SU-DHL-6 (cell line): Measurements from ENCODE around the gene KIZ.
"Not testable (repeated sequence)": the region's sequence is repeated elsewhere in the genome, so short reads cannot be mapped to it uniquely, and the experiment has no call there.

Source experiments
- H2AFZ ChIP-seq: fragments of 200-600 bp; sonication (generic); 2 replicates; pipeline ENCODE4 v1.6.1; 2014; ENCODE audit warnings: low read depth, mild to moderate bottlenecking, moderate library complexity, mixed read lengths, antibody characterized with exemption, low read length; ENCODE audit not compliant: severe bottlenecking
- H3F3A ChIP-seq: fragments of 200-600 bp; shearing (Covaris generic); 2 replicates; pipeline ENCODE4 v1.6.0; 2016; ENCODE audit warnings: antibody characterized with exemption, mild to moderate bottlenecking; ENCODE audit not compliant: insufficient read depth
- H3K27ac ChIP-seq: fragments of 200-600 bp; sonication (generic); 2 replicates; pipeline ENCODE4 v1.5.1; 2016; ENCODE audit warnings: low read depth, mild to moderate bottlenecking, low read length, moderate library complexity, mixed read lengths
- H3K27me3 ChIP-seq: fragments of 200-600 bp; sonication (generic), shearing (Covaris generic); 2 replicates; pipeline ENCODE4 v1.6.0; 2014; ENCODE audit warnings: mild to moderate bottlenecking, low read length
- H3K36me3 ChIP-seq: fragments of 200-600 bp; sonication (generic); 2 replicates; pipeline ENCODE4 v1.6.1; 2014; ENCODE audit warnings: mild to moderate bottlenecking, low read length, mixed read lengths
- H3K4me2 ChIP-seq: fragments of 300-600, 200-600 bp; shearing (Covaris generic), sonication (generic); 2 replicates; pipeline ENCODE4 v1.6.0; 2014; ENCODE audit warnings: low read length, low read depth, mild to moderate bottlenecking; ENCODE audit not compliant: poor library complexity, severe bottlenecking
- H3K4me3 ChIP-seq: fragments of 200-600 bp; sonication (generic); 2 replicates; pipeline ENCODE4 v1.5.1; 2014; ENCODE audit warnings: antibody characterized with exemption, low read length, mild to moderate bottlenecking, mixed read lengths; ENCODE audit not compliant: insufficient read depth, poor library complexity, severe bottlenecking
- H3K79me2 ChIP-seq: fragments of 200-600 bp; sonication (generic); 2 replicates; pipeline ENCODE4 v1.6.1; 2014; ENCODE audit warnings: mild to moderate bottlenecking, low read length, moderate library complexity; ENCODE audit not compliant: insufficient read depth
- H3K9ac ChIP-seq: fragments of 200-600 bp; sonication (generic); 2 replicates; pipeline ENCODE4 v1.7.0; 2014; ENCODE audit warnings: mild to moderate bottlenecking, low read length
- H3K9me2 ChIP-seq: fragments of 200-600 bp; sonication (generic); replicated peaks from 2 replicates; pipeline ENCODE4 v1.6.1; 2014; ENCODE audit warnings: low read length; ENCODE audit not compliant: insufficient read depth
- H3K9me3 ChIP-seq: fragments of 200-600 bp; sonication (generic); 2 replicates; pipeline ENCODE4 v1.6.1; 2014; ENCODE audit warnings: low read length, mixed read lengths; ENCODE audit not compliant: insufficient read depth
- H4K20me1 ChIP-seq: fragments of 200-600 bp; sonication (generic); 2 replicates; pipeline ENCODE4 v1.6.1; 2014; ENCODE audit warnings: low read depth, mild to moderate bottlenecking, antibody characterized with exemption, low read length, moderate library complexity, mixed read lengths
- EZH2phosphoT487 ChIP-seq: fragments of 200-600 bp; sonication (generic), shearing (Covaris generic); conservative IDR thresholded peaks from 2 replicates; pipeline ENCODE4 v1.6.1; 2018; ENCODE audit warnings: mild to moderate bottlenecking, antibody characterized with exemption, low read length, moderate library complexity, mixed read lengths
- TF ChIP-seq, protein P1 (sequence below): fragments of 200-600 bp; sonication (generic); IDR thresholded peaks from one replicate; pipeline ENCODE4 v1.5.1; 2017; ENCODE audit warnings: antibody characterized with exemption, mild to moderate bottlenecking, low read length, moderate library complexity; ENCODE audit not compliant: insufficient read depth, poor library complexity, severe bottlenecking

The KIZ gene

DNA sequence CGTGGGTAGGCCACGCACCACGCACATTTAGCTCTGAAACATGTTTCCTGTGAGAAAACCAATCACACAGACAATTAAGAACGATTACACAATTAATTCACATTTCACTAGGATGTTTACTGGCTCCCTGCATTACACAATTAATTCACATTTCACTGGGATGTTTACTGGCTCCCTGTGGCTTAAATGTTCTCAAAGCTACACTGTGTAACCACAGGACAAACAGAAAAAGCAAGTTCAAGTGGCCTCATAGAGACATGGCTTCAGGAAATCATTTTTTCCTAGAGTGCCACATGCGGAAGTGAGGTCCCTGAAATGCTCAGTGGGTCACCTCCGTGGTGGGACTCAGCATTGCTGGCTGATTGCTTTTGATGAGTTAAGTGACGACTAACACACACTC, 115.5 kb downstream of the KIZ start:
- no peak overlapping the region for H3K4me2 ChIP-seq
- H3F3A ChIP-seq = no peaks in the 10 kb centered on the region
- no peaks in the 10 kb centered on the region for H3K9me2 ChIP-seq
- H3K4me3 ChIP-seq = no peak overlapping the region
- H3K79me2 ChIP-seq = no peaks in the 10 kb centered on the region
- H2AFZ ChIP-seq = no peak overlapping the region
- no peaks in the 10 kb centered on the region for H3K27me3 ChIP-seq
- H3K9ac ChIP-seq = no peak overlapping the region
- TF ChIP-seq, protein P1, sequence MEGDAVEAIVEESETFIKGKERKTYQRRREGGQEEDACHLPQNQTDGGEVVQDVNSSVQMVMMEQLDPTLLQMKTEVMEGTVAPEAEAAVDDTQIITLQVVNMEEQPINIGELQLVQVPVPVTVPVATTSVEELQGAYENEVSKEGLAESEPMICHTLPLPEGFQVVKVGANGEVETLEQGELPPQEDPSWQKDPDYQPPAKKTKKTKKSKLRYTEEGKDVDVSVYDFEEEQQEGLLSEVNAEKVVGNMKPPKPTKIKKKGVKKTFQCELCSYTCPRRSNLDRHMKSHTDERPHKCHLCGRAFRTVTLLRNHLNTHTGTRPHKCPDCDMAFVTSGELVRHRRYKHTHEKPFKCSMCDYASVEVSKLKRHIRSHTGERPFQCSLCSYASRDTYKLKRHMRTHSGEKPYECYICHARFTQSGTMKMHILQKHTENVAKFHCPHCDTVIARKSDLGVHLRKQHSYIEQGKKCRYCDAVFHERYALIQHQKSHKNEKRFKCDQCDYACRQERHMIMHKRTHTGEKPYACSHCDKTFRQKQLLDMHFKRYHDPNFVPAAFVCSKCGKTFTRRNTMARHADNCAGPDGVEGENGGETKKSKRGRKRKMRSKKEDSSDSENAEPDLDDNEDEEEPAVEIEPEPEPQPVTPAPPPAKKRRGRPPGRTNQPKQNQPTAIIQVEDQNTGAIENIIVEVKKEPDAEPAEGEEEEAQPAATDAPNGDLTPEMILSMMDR = no peak
- no peak for TF ChIP-seq EZH2phosphoT487
- no peaks in the 10 kb centered on the region for H3K36me3 ChIP-seq
- no peaks in the 10 kb centered on the region for H4K20me1 ChIP-seq
- no peaks in the 10 kb centered on the region for H3K9me3 ChIP-seq
- no peak overlapping the region for H3K27ac ChIP-seq

DNA sequence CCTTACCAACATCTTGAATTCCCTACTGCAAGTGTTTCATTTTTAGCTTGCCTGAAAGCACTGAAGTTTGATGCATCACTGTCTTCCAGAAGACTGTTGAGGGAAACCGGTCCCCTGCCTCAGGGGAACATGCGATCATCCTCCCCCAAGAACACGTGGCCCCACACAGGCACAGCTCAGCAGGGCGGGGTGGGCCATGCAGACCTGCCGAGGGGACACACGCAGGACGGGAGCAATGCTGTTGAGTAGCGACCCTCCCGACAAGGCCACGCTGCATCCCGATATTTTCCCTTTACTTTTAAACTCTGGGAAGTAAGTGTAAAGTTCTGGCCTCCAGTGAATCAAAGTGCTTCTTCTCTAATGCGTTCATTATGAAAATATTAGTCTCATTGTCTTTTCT, 117.9 kb downstream of the KIZ start:
- H3F3A ChIP-seq = no peaks in the 10 kb centered on the region
- H3K36me3 ChIP-seq = no peaks in the 10 kb centered on the region
- TF ChIP-seq EZH2phosphoT487 = no peak
- TF ChIP-seq, protein P1 = no peak

DNA sequence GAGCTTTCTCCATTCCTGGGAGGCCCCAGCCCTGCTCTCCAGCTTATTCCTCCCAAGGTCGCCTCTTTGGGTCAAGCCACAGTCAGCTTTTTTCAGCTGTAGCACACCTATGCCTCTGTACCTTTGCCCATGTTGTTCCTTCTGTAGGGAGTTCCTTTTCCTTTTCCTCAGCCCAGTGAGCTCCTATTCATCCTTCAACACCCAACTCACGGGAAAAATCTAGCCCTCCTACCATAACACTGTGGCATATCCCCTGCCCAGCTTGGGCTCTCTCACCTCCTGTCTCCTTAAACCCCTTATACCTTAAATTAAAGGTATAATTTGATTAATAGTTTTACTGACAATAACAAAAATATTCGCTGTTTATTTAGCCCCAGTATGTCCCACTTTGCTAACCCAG, 118.9 kb downstream of the KIZ start:
- no peaks in the 10 kb centered on the region for H3F3A ChIP-seq
- no peak overlapping the region for H3K4me3 ChIP-seq
- no peaks in the 10 kb centered on the region for H3K79me2 ChIP-seq
- no peaks in the 10 kb centered on the region for H4K20me1 ChIP-seq
- no peaks in the 10 kb centered on the region for H3K9me3 ChIP-seq
- H3K36me3 ChIP-seq = no peaks in the 10 kb centered on the region
- no peak overlapping the region for H2AFZ ChIP-seq
- no peak overlapping the region for H3K27ac ChIP-seq
- H3K27me3 ChIP-seq = no peaks in the 10 kb centered on the region
- H3K9me2 ChIP-seq = no peaks in the 10 kb centered on the region
- TF ChIP-seq, protein P1 = no peak
- no peak for TF ChIP-seq EZH2phosphoT487
- H3K4me2 ChIP-seq = no peak overlapping the region
- no peak overlapping the region for H3K9ac ChIP-seq

More for the DNA sequence above, 117.9 kb downstream of the KIZ start:
- Histone ChIP-seq H2AFZ (no peak overlapping the region), H3K9me2 (no peaks in the 10 kb centered on the region), H3K79me2 (no peaks in the 10 kb centered on the region), H3K9me3 (no peaks in the 10 kb centered on the region), H4K20me1 (no peaks in the 10 kb centered on the region), H3K4me2 (no peak overlapping the region), H3K27me3 (no peaks in the 10 kb centered on the region), H3K4me3 (no peak overlapping the region), H3K9ac (no peak overlapping the region), H3K27ac (no peak overlapping the region)

DNA sequence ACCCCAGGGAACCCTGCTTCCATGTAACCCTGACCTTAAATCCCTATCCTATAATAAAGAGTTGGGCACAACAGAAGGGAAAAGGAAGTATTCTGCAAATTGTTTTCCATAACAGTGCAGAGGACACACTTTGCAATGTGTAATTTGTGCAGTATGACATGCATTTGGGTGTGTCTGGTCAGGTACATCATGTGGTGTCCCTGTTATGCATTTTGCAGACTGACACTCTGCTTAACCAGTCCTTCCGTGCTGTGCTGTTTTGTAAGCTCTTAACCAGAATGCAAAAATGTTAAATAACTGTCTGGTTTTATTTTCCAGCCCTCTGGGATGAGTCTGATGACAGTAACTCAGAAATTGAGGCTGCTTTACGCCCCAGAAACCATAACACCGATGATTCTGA, 120.3 kb downstream of the KIZ start:
- H3K27me3 ChIP-seq = no peaks in the 10 kb centered on the region
- H3F3A ChIP-seq = no peaks in the 10 kb centered on the region
- no peaks in the 10 kb centered on the region for H3K79me2 ChIP-seq
- no peak for TF ChIP-seq EZH2phosphoT487
- TF ChIP-seq, protein P1 = no peak
- H3K9me3 ChIP-seq = no peaks in the 10 kb centered on the region
- no peaks in the 10 kb centered on the region for H4K20me1 ChIP-seq
- H3K27ac ChIP-seq = no peak overlapping the region
- no peak overlapping the region for H3K4me2 ChIP-seq
- no peaks in the 10 kb centered on the region for H3K9me2 ChIP-seq
- no peak overlapping the region for H2AFZ ChIP-seq
- no peaks in the 10 kb centered on the region for H3K36me3 ChIP-seq
- no peak overlapping the region for H3K4me3 ChIP-seq
- H3K9ac ChIP-seq = no peak overlapping the region

DNA sequence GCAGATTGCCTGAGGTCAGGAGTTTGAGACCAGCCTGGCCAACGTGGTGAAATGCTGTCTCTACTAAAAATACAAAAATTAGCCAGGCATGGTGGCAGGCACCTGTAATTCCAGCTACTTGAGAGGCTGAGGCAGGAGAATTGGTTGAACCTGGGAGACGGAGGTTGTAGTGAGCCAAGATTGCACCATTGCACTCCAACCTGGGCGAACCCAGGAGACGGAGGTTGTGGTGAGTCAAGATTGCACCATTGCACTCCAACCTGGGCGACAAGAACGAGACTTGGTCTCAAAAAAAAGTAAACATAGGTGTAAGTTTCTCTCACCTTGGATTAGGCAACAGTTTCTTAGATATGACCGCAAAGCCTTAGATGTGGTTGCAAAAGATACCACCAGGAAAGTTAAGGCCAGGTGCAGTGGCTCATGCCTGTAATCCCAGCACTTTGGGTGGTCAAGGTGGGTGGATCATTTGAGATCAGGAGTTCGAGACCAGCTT, 121.8 kb downstream of the KIZ start:
- H3K79me2 ChIP-seq = not testable (repeated sequence)

More for the DNA sequence above, 121.8 kb downstream of the KIZ start:
- not testable (repeated sequence) for H3F3A ChIP-seq, H3K9ac ChIP-seq, H3K4me2 ChIP-seq, H3K27me3 ChIP-seq, H4K20me1 ChIP-seq, H3K27ac ChIP-seq, H3K4me3 ChIP-seq, H3K9me2 ChIP-seq, H2AFZ ChIP-seq, H3K9me3 ChIP-seq, H3K36me3 ChIP-seq
